ENCODE results near the gene BATF3. TPM values are rescaled to one million over a fixed set of nuclear protein-coding genes. Genes with fewer than 3 reads are reported as not detected.

Gene BATF3
- total RNA-seq, 4 donors from 2014 or later, result 0.25 TPM; not detected in 3

DNA sequence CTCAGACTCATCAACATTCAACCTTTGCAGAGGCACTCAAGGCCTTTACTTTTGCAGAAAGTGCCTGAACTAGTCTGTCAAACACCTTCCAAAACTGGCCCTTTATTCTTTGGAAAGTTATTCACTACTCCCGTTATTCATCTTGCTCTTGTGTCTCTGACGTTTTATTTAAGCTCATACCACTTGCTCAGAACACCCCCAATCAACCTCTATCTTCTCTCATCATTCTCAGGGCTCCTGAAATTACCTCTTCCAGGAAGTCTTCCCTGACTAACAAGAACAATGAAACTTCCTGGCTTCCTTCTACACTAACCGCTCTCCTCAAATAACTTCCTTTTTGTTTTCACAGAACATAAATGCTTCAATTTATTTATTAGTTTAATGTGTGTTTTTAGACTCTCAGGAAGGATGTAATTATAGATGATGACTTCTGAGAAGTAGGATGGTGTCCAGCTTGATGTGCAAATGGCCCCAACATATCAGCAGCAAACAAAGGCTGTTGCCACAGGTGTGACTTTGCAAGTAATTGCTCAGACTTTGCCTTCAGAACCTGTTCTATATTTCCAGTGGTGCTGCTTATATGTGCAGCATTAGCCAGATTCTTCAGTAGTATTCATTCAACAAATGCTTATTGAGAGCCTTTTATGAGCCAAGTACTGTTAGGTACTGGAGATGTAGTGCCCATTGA, 22.8 kb upstream of the BATF3 start:
- H3K9me3 ChIP-seq, result no peaks in the 10 kb centered on the region
- peaks cover 12% of the 10 kb centered on the region for H3K4me1 ChIP-seq
- TF ChIP-seq POLR2AphosphoS5 (IDR thresholded peaks at IDR 0.05), result no peak
- no peak for TF ChIP-seq POLR2A (IDR thresholded peaks at IDR 0.05)
- TF ChIP-seq, protein P1, sequence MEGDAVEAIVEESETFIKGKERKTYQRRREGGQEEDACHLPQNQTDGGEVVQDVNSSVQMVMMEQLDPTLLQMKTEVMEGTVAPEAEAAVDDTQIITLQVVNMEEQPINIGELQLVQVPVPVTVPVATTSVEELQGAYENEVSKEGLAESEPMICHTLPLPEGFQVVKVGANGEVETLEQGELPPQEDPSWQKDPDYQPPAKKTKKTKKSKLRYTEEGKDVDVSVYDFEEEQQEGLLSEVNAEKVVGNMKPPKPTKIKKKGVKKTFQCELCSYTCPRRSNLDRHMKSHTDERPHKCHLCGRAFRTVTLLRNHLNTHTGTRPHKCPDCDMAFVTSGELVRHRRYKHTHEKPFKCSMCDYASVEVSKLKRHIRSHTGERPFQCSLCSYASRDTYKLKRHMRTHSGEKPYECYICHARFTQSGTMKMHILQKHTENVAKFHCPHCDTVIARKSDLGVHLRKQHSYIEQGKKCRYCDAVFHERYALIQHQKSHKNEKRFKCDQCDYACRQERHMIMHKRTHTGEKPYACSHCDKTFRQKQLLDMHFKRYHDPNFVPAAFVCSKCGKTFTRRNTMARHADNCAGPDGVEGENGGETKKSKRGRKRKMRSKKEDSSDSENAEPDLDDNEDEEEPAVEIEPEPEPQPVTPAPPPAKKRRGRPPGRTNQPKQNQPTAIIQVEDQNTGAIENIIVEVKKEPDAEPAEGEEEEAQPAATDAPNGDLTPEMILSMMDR (IDR thresholded peaks at IDR 0.05), result no peak
- no peak for TF ChIP-seq EP300 (IDR thresholded peaks at IDR 0.05)
- H3K36me3 ChIP-seq, result no peaks in the 10 kb centered on the region
- no peak overlapping the region for H3K27ac ChIP-seq
- H3K4me3 ChIP-seq, result no peak overlapping the region
- no peaks in the 10 kb centered on the region for H3K27me3 ChIP-seq
- DNase-seq (ENCODE audit: low spot score in 2 of 2), result no peak
- WGBS, result 55% methylated on average over 3 of the region's 3 CpGs

DNA sequence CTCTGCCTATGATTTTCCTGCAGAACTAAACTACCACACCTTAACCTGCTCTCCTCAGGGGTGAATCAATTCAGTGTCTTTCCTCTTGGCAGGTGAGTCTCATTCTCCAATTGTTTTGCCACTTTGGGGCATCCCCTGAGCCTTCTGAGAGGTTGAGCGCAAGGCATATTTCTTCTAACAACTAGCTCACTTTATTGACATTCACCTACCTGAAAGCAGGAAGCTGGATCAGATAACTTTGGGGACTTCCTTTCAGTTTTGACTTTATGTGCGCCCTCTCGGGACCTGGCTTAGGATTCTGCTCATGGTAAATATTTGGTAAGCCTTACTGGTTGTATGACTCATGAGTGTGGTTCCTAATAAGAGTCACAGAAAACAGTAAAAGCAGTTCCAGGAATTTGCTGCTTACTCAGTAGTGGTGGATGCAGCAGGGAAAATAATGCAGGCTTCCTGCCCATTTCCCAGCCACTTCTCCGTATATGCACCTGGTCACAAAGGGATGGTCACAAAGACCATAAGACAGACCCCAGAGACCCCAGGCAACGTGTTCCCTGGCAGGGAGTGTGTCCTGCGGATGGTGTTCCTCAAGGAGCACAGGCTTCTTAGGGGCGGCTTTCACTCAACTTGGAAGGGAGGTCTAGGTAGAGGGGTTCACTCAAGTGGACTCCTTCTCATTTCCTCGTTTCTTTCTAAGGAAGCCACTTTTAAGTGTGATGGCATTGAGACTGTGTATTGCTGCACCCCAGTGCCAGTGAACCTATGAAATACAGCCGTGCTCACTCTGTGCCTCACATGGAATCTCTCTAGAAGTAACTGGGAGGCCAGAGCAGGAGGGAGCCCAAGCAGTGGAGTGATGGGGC, 22.0 kb upstream of the BATF3 start:
- no peaks in the 10 kb centered on the region for H3K36me3 ChIP-seq
- peak overlapping the region; percentile 18 for H3K4me3 ChIP-seq
- no peak overlapping the region for H3K27ac ChIP-seq
- peaks cover 12% of the 10 kb centered on the region for H3K4me1 ChIP-seq
- TF ChIP-seq POLR2A (IDR thresholded peaks at IDR 0.05), result no peak
- TF ChIP-seq EP300 (IDR thresholded peaks at IDR 0.05), result no peak
- TF ChIP-seq POLR2AphosphoS5 (IDR thresholded peaks at IDR 0.05), result no peak
- TF ChIP-seq, protein P1 (IDR thresholded peaks at IDR 0.05), result no peak
- DNase-seq (ENCODE audit: low spot score in 2 of 2), result no peak
- H3K27me3 ChIP-seq, result no peaks in the 10 kb centered on the region
- 59% methylated on average over 9 of the region's 9 CpGs for WGBS
- no peaks in the 10 kb centered on the region for H3K9me3 ChIP-seq

DNA sequence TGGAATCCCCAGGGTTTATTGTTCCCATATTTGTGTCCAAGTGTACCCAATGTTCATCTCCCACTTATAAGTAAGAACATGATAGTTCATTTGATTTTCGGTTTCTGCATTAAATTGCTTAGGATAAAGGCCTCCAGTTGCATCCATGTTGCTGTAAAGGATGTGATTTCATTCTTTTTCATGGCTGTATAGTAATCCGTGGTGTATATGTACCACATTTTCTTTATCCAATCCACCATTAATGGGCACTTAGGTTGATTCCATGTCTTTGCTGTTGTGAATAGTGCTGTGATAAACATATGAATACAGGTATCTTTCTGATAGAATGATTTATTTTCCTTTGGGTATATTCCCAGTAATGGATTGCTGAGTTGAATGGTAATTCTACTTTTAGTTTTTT, 20.0 kb upstream of the BATF3 start:
- H3K4me1 ChIP-seq, result peaks cover 12% of the 10 kb centered on the region
- no peak for DNase-seq (ENCODE audit: low spot score in 2 of 2)
- no peaks in the 10 kb centered on the region for H3K27me3 ChIP-seq
- WGBS, result 96% methylated on average over 2 of the region's 2 CpGs
- TF ChIP-seq, protein P1 (IDR thresholded peaks at IDR 0.05), result no peak
- TF ChIP-seq POLR2AphosphoS5 (IDR thresholded peaks at IDR 0.05) (no peak), EP300 (IDR thresholded peaks at IDR 0.05) (no peak), POLR2A (IDR thresholded peaks at IDR 0.05) (no peak)
- no peak overlapping the region for H3K27ac ChIP-seq
- H3K4me3 ChIP-seq, result no peak overlapping the region
- no peaks in the 10 kb centered on the region for H3K36me3 ChIP-seq
- no peaks in the 10 kb centered on the region for H3K9me3 ChIP-seq

DNA sequence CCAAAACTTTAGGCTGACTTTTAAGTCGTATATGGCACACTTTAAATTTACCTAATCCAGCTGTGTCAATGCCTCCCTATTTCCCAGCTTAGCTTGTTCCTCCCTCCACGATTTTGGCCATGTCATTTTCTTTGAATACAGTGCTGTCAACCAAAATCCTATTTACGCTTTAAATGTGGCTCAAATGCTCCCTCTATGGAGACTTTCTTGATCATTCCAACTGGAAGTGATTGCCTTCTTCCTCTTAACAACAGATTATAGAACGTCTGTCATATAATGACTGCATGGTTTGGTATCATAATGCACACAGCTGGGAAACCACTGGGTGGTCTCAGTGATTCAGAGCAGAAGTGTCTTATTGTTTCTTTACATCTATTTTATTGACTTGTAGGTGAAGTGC, 18.9 kb upstream of the BATF3 start:
- Histone ChIP-seq H3K36me3 (no peaks in the 10 kb centered on the region), H3K4me3 (no peak overlapping the region), H3K9me3 (no peaks in the 10 kb centered on the region), H3K27me3 (no peaks in the 10 kb centered on the region), H3K4me1 (peaks cover 12% of the 10 kb centered on the region), H3K27ac (no peak overlapping the region)
- DNase-seq (ENCODE audit: low spot score in 2 of 2), result no peak
- TF ChIP-seq EP300 (IDR thresholded peaks at IDR 0.05) (no peak), POLR2AphosphoS5 (IDR thresholded peaks at IDR 0.05) (no peak), POLR2A (IDR thresholded peaks at IDR 0.05) (no peak)
- TF ChIP-seq, protein P1 (IDR thresholded peaks at IDR 0.05), result no peak
- WGBS, result 32% methylated on average over 4 of the region's 4 CpGs

DNA sequence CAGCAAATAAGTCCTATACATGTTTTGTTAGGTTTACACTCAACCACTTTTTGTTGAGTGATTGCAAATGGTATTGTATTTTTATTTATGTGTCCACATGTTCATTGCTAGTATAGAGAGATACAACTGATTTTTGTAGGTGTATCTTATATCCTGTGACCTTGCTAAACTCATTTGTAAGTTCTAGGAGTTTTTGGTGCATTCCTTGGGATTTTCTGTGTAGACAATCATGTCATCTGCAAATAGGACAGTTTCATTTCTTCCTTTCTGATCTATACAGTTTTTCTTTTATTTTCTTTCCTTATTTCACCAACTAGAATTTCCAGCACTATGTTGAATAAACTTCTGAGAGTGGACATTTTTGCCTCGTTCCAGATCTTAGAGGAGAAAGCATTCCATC, 16.5 kb upstream of the BATF3 start:
- no peak overlapping the region for H3K27ac ChIP-seq
- no peak for DNase-seq (ENCODE audit: low spot score in 2 of 2)
- H3K36me3 ChIP-seq, result no peaks in the 10 kb centered on the region
- H3K4me1 ChIP-seq, result peaks cover 2% of the 10 kb centered on the region
- H3K27me3 ChIP-seq, result no peaks in the 10 kb centered on the region
- 59% methylated on average over 1 of the region's 1 CpG for WGBS
- H3K4me3 ChIP-seq, result no peak overlapping the region
- H3K9me3 ChIP-seq, result no peaks in the 10 kb centered on the region
- TF ChIP-seq POLR2AphosphoS5 (IDR thresholded peaks at IDR 0.05) (no peak), POLR2A (IDR thresholded peaks at IDR 0.05) (no peak), EP300 (IDR thresholded peaks at IDR 0.05) (no peak)
- TF ChIP-seq, protein P1 (IDR thresholded peaks at IDR 0.05), result no peak
